ENCODE data around the gene RAMACL. TPM values are rescaled to one million over a fixed set of nuclear protein-coding genes. Genes with fewer than 3 reads are reported as not detected.

Gene RAMACL
- total RNA-seq, 2 experiments from 2014 or later: 0.44 to 0.48 TPM

- Mint-ChIP-seq H3K27me3 (no peaks in the 10 kb centered on the region), H3K27ac (no peak overlapping the region)
Measured at GRCh38 chr6:166596776-166597507, 10.5 kb upstream of the RAMACL start.

GRCh38 chr6:166595949-166596348 lies 9.5 kb upstream of the RAMACL start:
- ATAC-seq (ENCODE audit: low read depth): no peak

More at GRCh38 chr6:166596776-166597507, 10.5 kb upstream of the RAMACL start:
- POLR2A ChIA-PET: no interaction called here
- H3K4me3 Mint-ChIP-seq: no peak overlapping the region
- H3K4me1 Mint-ChIP-seq: no peaks in the 10 kb centered on the region
- no peak for ATAC-seq (ENCODE audit: low read depth)
- DNase-seq: no peak
- H3K36me3 Mint-ChIP-seq: no peaks in the 10 kb centered on the region
- H3K9me3 Mint-ChIP-seq: no peaks in the 10 kb centered on the region

GRCh38 chr6:166595061-166595780 lies 8.7 kb upstream of the RAMACL start:
- Mint-ChIP-seq H3K27ac (no peak overlapping the region), H3K27me3 (no peaks in the 10 kb centered on the region), H3K4me3 (no peak overlapping the region), H3K4me1 (no peaks in the 10 kb centered on the region), H3K9me3 (no peaks in the 10 kb centered on the region), H3K36me3 (no peaks in the 10 kb centered on the region)
- DNase-seq (no peak), ATAC-seq (ENCODE audit: low read depth) (no peak)
- POLR2A ChIA-PET: no interaction called here

More at GRCh38 chr6:166595949-166596348, 9.5 kb upstream of the RAMACL start:
- POLR2A ChIA-PET: no interaction called here
- H3K9me3 Mint-ChIP-seq: no peaks in the 10 kb centered on the region
- no peaks in the 10 kb centered on the region for H3K4me1 Mint-ChIP-seq
- H3K27ac Mint-ChIP-seq: no peak overlapping the region
- H3K36me3 Mint-ChIP-seq: no peaks in the 10 kb centered on the region
- DNase-seq: no peak
- H3K27me3 Mint-ChIP-seq: no peaks in the 10 kb centered on the region
- no peak overlapping the region for H3K4me3 Mint-ChIP-seq

GRCh38 chr6:166592821-166593220 lies 6.3 kb upstream of the RAMACL start:
- peaks cover 8% of the 10 kb centered on the region for H3K4me1 Mint-ChIP-seq
- ATAC-seq (ENCODE audit: low read depth): no peak
- H3K9me3 Mint-ChIP-seq: no peaks in the 10 kb centered on the region
- DNase-seq: no peak
- H3K27me3 Mint-ChIP-seq: no peaks in the 10 kb centered on the region
- no peak overlapping the region for H3K4me3 Mint-ChIP-seq
- H3K36me3 Mint-ChIP-seq: no peaks in the 10 kb centered on the region
- no peak overlapping the region for H3K27ac Mint-ChIP-seq
- POLR2A ChIA-PET: no interaction called here

DNA sequence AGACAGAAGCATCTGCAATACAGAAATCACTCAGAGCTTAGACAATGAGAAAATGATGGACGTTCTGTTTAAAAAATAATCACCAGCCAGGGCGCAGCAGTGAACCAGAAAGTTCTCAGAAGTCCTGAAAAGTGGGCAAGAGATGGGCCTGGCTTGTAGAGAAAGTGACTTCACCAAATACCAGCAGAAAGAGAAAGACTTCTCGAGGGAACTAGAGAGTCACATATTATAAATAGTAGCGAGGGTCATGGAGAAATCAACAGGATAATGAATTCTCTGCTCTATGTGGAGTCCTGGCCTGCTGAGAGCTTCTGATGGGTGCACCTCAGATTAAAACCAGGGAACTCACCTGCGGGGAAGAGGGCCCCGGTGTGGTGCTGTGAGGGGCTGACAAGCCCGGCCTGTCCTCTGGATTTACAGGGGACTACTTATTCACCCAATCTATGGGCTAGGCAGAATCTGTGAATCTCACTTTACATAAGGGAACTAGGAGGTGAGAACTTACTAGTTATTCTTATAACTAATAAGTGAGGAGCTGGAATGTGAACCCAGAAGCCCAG lies 5.6 kb upstream of the RAMACL start:
- DNase-seq (no peak), ATAC-seq (ENCODE audit: low read depth) (no peak)
- H3K4me1 Mint-ChIP-seq: peaks cover 9% of the 10 kb centered on the region
- H3K27me3 Mint-ChIP-seq: no peaks in the 10 kb centered on the region
- no peak overlapping the region for H3K4me3 Mint-ChIP-seq
- POLR2A ChIA-PET: no interaction called here
- H3K9me3 Mint-ChIP-seq: no peaks in the 10 kb centered on the region
- H3K27ac Mint-ChIP-seq: no peak overlapping the region
- H3K36me3 Mint-ChIP-seq: no peaks in the 10 kb centered on the region

DNA sequence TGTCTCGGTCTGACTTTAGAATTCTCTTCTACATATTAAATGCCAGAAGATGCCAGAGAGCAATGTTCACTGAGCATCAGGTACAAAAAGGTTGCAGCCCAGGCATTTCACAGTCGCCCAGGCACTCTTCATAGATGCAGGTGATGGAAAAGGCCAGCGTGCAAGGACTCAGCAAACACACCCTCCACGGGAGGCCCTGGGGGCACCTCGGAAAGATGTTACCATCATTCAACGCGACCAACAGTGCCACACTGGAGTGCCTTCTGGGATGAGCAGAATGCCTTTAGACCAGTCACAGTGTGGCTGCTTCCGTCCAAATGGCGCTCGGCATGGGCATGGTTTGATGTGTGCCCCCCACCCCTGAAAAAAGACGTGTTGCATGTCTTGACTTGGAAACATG lies 4.5 kb upstream of the RAMACL start:
- Mint-ChIP-seq H3K4me1 (peaks cover 9% of the 10 kb centered on the region), H3K36me3 (no peaks in the 10 kb centered on the region), H3K27ac (no peak overlapping the region), H3K9me3 (no peaks in the 10 kb centered on the region), H3K4me3 (no peak overlapping the region), H3K27me3 (no peaks in the 10 kb centered on the region)
- DNase-seq (no peak), ATAC-seq (ENCODE audit: low read depth) (no peak)
- POLR2A ChIA-PET: no interaction called here

- Mint-ChIP-seq H3K27ac (no peak overlapping the region), H3K4me3 (no peak overlapping the region)
Measured at GRCh38 chr6:166589786-166590574, 3.5 kb upstream of the RAMACL start.

DNA sequence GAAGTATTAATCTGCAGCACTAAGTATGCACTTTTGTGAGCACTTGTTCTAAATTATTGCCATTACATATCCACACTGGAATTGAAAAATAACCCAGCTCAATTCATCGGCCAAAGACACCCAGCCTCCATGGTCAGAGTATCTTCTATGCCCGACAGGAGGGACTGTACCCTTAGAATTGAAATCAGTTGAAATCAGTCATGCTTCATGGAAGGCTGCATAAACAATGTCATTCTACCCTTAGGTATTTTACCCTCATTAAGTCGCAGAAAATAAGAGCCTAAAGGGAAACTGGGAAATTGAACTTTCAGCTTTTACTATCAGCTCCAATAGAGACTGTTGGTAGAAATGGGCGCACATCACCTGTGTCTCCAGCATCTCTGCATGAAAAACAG lies 2.9 kb upstream of the RAMACL start:
- DNase-seq: no peak
- H3K27me3 Mint-ChIP-seq: no peaks in the 10 kb centered on the region
- no peaks in the 10 kb centered on the region for H3K36me3 Mint-ChIP-seq
- H3K4me1 Mint-ChIP-seq: peaks cover 9% of the 10 kb centered on the region
- H3K9me3 Mint-ChIP-seq: no peaks in the 10 kb centered on the region
- no peak for ATAC-seq (ENCODE audit: low read depth)
- no peak overlapping the region for H3K27ac Mint-ChIP-seq
- H3K4me3 Mint-ChIP-seq: no peak overlapping the region
- POLR2A ChIA-PET: no interaction called here

More at GRCh38 chr6:166589786-166590574, 3.5 kb upstream of the RAMACL start:
- DNase-seq (no peak), ATAC-seq (ENCODE audit: low read depth) (no peak)
- POLR2A ChIA-PET: no interaction called here
- Mint-ChIP-seq H3K9me3 (no peaks in the 10 kb centered on the region), H3K27me3 (no peaks in the 10 kb centered on the region), H3K36me3 (no peaks in the 10 kb centered on the region), H3K4me1 (peaks cover 9% of the 10 kb centered on the region)

GRCh38 chr6:166588691-166589336 lies 2.3 kb upstream of the RAMACL start:
- Mint-ChIP-seq H3K9me3 (no peaks in the 10 kb centered on the region), H3K36me3 (no peaks in the 10 kb centered on the region), H3K4me3 (no peak overlapping the region), H3K27me3 (no peaks in the 10 kb centered on the region), H3K27ac (no peak overlapping the region), H3K4me1 (peaks cover 9% of the 10 kb centered on the region)
- ATAC-seq (ENCODE audit: low read depth) (no peak), DNase-seq (no peak)
- POLR2A ChIA-PET: no interaction called here

- H3K27me3 Mint-ChIP-seq: no peaks in the 10 kb centered on the region
- H3K9me3 Mint-ChIP-seq: no peaks in the 10 kb centered on the region
- ATAC-seq (ENCODE audit: low read depth) (no peak), DNase-seq (no peak)
- H3K4me1 Mint-ChIP-seq: peaks cover 9% of the 10 kb centered on the region
- POLR2A ChIA-PET: no interaction called here
- H3K4me3 Mint-ChIP-seq: no peak overlapping the region
- H3K36me3 Mint-ChIP-seq: no peaks in the 10 kb centered on the region
- no peak overlapping the region for H3K27ac Mint-ChIP-seq
Measured at GRCh38 chr6:166587631-166588413, 1.3 kb upstream of the RAMACL start.

GRCh38 chr6:166584853-166585429 lies 1.5 kb downstream of the RAMACL start:
- Mint-ChIP-seq H3K27me3 (no peaks in the 10 kb centered on the region), H3K36me3 (no peaks in the 10 kb centered on the region), H3K27ac (no peak overlapping the region), H3K4me1 (peaks cover 9% of the 10 kb centered on the region), H3K4me3 (no peak overlapping the region), H3K9me3 (no peaks in the 10 kb centered on the region)
- DNase-seq (no peak), ATAC-seq (ENCODE audit: low read depth) (no peak)
- POLR2A ChIA-PET: no interaction called here

DNA sequence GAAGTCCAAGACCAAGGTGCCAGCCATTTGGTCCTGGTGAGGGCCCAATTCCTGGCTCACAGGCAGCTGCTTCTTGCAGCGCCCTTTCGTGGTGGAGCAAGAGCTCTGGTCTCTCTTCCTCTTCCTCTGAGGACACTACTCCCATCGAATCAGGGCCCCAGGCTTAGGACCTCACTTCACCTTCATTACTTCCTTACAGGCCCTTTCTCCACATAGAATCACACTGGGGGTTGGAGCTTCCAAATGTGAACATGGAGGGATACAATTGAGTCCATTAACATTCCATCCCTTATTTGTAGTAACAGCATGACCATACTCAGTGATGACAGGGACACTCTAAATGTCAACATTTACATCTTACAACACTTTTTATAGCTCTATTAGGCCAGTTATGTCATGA lies 2.3 kb downstream of the RAMACL start:
- Mint-ChIP-seq H3K36me3 (no peaks in the 10 kb centered on the region), H3K27me3 (no peaks in the 10 kb centered on the region), H3K27ac (no peak overlapping the region), H3K9me3 (no peaks in the 10 kb centered on the region), H3K4me1 (peaks cover 7% of the 10 kb centered on the region), H3K4me3 (no peak overlapping the region)
- ATAC-seq (ENCODE audit: low read depth) (no peak), DNase-seq (no peak)
- POLR2A ChIA-PET: no interaction called here
